Fibroblast of lung (primary cell): ENCODE results near the gene ROR2.
"Not testable (repeated sequence)": the region's sequence is repeated elsewhere in the genome, so short reads cannot be mapped to it uniquely, and the experiment has no call there.

Experiments used
- CTCF ChIP-seq, 2 donors: IDR thresholded peaks in 1 of 2; conservative IDR thresholded peaks in 1 of 2; 1 replicate in 1 of 2; 2 replicates in 1 of 2; pipeline ENCODE4 v1.5.1; 2011 to 2012; ENCODE audit warnings: low read length in 2 of 2, control low read depth in 1 of 2, inconsistent platforms in 1 of 2, low read depth in 1 of 2, mild to moderate bottlenecking in 1 of 2
- EZH2 ChIP-seq: IDR thresholded peaks from 2 replicates; pipeline ENCODE4 v1.5.1; 2012; ENCODE audit warnings: low read length, control low read depth, mild to moderate bottlenecking; ENCODE audit errors: missing control alignments

DNA sequence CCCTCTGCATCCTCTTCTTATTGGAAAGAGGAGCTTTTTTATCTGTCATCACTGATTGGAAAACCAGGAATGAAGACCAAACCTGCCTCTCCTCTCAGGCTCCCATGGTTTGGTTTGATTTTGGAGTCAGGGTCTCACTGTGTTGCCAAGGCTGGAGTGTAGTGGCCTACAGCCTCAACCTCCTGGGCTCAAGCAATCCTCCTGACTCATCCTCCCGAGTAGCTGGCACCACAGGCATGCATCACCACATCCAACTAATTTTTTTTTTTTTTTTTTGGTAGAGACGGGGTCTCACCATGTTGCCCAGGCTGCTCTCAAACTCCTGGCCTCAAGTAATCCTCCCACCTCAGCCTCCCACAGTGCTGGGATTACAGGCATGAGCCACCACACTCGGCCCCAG is 40.8 kb downstream of the ROR2 start:
- not testable (repeated sequence) for TF ChIP-seq CTCF (conservative IDR thresholded peaks at IDR 0.05 in 1 of 2, IDR thresholded peaks at IDR 0.05 in 1 of 2; ENCODE audit: low read depth in 1 of 2, low read length in 2 of 2); EZH2
